WTC11 (cell line): Measurements from ENCODE around the gene ARAP1. TPM values are rescaled to one million over a fixed set of nuclear protein-coding genes. Genes with fewer than 3 reads are reported as not detected.

ENCODE experiments used
- ESRRA ChIP-seq: sonication (generic); formaldehyde crosslinking; IDR thresholded peaks from 2 replicates; pipeline ENCODE4 v1.8.1; 2022; ENCODE audit warnings: mild to moderate bottlenecking, missing genetic modification reagents, borderline replicate concordance
- ETV6 ChIP-seq: sonication (generic); formaldehyde crosslinking; IDR thresholded peaks from 2 replicates; pipeline ENCODE4 v1.8.1; 2022; ENCODE audit warnings: mild to moderate bottlenecking, missing genetic modification reagents
- FOXJ3 ChIP-seq: sonication (generic); formaldehyde crosslinking; IDR thresholded peaks from 2 replicates; pipeline ENCODE4 v1.9.0; 2021; ENCODE audit warnings: missing genetic modification reagents, mild to moderate bottlenecking, borderline replicate concordance
- KAT7 ChIP-seq: sonication (generic); formaldehyde crosslinking; IDR thresholded peaks from 2 replicates; pipeline ENCODE4 v1.8.1; 2023; ENCODE audit warnings: missing genetic modification reagents, mild to moderate bottlenecking, borderline replicate concordance
- NFYB ChIP-seq: sonication (generic); formaldehyde crosslinking; conservative IDR thresholded peaks from 2 replicates; pipeline ENCODE4 v1.8.0; 2022; ENCODE audit warnings: low read depth, missing genetic modification reagents
- OVOL2 ChIP-seq: fragments of 250-450 bp; sonication (Bioruptor Pico); IDR thresholded peaks from 2 replicates; pipeline ENCODE4 v1.9.0; 2021; ENCODE audit warnings: mild to moderate bottlenecking, borderline replicate concordance
- RELA ChIP-seq: sonication (generic); formaldehyde crosslinking; IDR thresholded peaks from 2 replicates; pipeline ENCODE4 v1.8.1; 2022; ENCODE audit warnings: missing genetic modification reagents, mild to moderate bottlenecking, borderline replicate concordance
- RORB ChIP-seq: fragments of 250-450 bp; sonication (Bioruptor Pico); IDR thresholded peaks from 2 replicates; pipeline ENCODE4 v1.9.0; 2021; ENCODE audit warnings: mild to moderate bottlenecking
- TCF7 ChIP-seq: sonication (generic); formaldehyde crosslinking; IDR thresholded peaks from 2 replicates; pipeline ENCODE4 v1.8.0; 2022; ENCODE audit warnings: mild to moderate bottlenecking, low read depth, missing genetic modification reagents, moderate library complexity
- total RNA-seq: library from RNA; stranded (reverse); gene quantifications from 3 replicates; pipeline ENCODE4 v1.2.3, GENCODE V29; 2021
- TF ChIP-seq, protein P1 (sequence below): sonication (generic); formaldehyde crosslinking; IDR thresholded peaks from 2 replicates; pipeline ENCODE4 v1.8.1; 2022; ENCODE audit warnings: low read depth, mild to moderate bottlenecking, moderate library complexity, missing genetic modification reagents, borderline replicate concordance
- TF ChIP-seq, protein P2 (sequence below): fragments of 250-450 bp; sonication (Bioruptor Pico); IDR thresholded peaks from 2 replicates; pipeline ENCODE4 v1.9.0; 2021; ENCODE audit warnings: mild to moderate bottlenecking
- TF ChIP-seq, protein P3 (sequence below): sonication (generic); formaldehyde crosslinking; IDR thresholded peaks from 2 replicates; pipeline ENCODE4 v1.8.1; 2023; ENCODE audit warnings: mild to moderate bottlenecking, missing genetic modification reagents, moderate library complexity
- TF ChIP-seq, protein P4 (sequence below): sonication (generic); formaldehyde crosslinking; IDR thresholded peaks from 2 replicates; pipeline ENCODE4 v1.8.0; 2022; ENCODE audit warnings: mild to moderate bottlenecking, missing genetic modification reagents
- TF ChIP-seq, protein P5 (sequence below): fragments of 250-450 bp; sonication (Bioruptor Pico); IDR thresholded peaks from 2 replicates; pipeline ENCODE4 v1.9.0; 2021; ENCODE audit warnings: mild to moderate bottlenecking, borderline replicate concordance
- TF ChIP-seq, protein P6 (sequence below): fragments of 250-450 bp; sonication (Bioruptor Pico); IDR thresholded peaks from 2 replicates; pipeline ENCODE4 v1.9.0; 2021; ENCODE audit warnings: mild to moderate bottlenecking
- TF ChIP-seq, protein P7 (sequence below): sonication (generic); formaldehyde crosslinking; IDR thresholded peaks from 2 replicates; pipeline ENCODE4 v1.8.1; 2023; ENCODE audit warnings: mild to moderate bottlenecking, missing genetic modification reagents, moderate library complexity
- TF ChIP-seq, protein P8 (sequence below): sonication (generic); formaldehyde crosslinking; IDR thresholded peaks from 2 replicates; pipeline ENCODE4 v1.8.0; 2022; ENCODE audit warnings: mild to moderate bottlenecking, missing genetic modification reagents
- TF ChIP-seq, protein P9 (sequence below): fragments of 200-600 bp; IDR thresholded peaks from 2 replicates; pipeline ENCODE4 v1.8.0; 2022; ENCODE audit warnings: antibody characterized with exemption
- TF ChIP-seq, protein P10 (sequence below): fragments of 250-450 bp; sonication (Bioruptor Pico); conservative IDR thresholded peaks from 2 replicates; pipeline ENCODE4 v1.9.0; 2021; ENCODE audit warnings: mild to moderate bottlenecking

The ARAP1 gene
- total RNA-seq, 1 experiment from 2014 or later = 98.8 TPM

DNA sequence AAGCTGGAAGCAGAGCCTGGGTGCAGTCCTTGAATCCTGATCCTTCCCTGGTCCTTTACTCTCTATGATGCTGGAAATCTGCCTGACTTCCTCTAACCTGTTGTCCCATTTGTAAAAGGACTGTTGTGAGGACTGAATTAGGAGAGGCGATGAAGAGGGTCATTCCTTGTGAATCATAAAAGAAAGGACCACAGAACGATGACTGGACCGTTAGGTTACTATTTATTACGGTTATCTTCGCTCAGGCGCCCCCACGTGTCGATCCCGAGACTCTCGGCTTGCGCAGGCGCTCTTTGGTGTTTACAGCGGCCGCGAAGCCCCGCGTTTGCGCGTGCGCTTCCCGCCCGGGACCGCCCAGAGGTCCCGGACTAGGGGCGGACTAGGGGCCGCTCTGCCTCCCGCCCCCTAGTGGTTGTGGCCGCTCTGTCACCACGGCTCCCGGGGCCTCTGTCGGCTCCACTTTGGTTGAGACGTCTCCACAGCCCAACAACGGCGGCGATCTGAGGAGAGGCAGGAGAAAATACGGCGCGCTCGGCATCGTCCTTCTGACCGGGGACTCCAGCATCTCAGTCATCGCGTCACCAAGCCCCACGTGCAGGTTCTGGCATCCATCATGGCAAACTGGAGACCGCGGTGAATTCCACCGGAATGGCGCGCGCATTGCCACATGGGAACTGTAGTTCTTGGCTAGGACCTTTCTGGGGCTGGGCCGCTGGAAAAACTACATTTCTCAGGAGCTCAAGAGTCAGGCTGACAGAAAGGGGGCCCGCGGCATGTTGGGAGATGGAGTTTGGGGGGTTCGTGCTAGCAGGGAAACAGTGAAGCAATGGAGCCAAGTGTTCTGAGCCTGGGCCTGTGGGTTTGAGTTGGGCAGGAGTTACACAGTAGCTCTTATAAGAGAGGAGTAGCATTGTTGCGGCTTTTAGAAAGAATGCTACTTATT, 41.5 kb upstream of the ARAP1 start, which contains the start of gene STARD10 (continued):
- TF ChIP-seq, protein P1, sequence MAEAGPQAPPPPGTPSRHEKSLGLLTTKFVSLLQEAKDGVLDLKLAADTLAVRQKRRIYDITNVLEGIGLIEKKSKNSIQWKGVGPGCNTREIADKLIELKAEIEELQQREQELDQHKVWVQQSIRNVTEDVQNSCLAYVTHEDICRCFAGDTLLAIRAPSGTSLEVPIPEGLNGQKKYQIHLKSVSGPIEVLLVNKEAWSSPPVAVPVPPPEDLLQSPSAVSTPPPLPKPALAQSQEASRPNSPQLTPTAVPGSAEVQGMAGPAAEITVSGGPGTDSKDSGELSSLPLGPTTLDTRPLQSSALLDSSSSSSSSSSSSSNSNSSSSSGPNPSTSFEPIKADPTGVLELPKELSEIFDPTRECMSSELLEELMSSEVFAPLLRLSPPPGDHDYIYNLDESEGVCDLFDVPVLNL (CRISPR knock-in tag) = no peak
- no peak for TF ChIP-seq NFYB (CRISPR knock-in tag)
- TF ChIP-seq, protein P2, sequence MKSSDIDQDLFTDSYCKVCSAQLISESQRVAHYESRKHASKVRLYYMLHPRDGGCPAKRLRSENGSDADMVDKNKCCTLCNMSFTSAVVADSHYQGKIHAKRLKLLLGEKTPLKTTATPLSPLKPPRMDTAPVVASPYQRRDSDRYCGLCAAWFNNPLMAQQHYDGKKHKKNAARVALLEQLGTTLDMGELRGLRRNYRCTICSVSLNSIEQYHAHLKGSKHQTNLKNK = no peak
- TF ChIP-seq TCF7 (CRISPR knock-in tag) = no peak
- TF ChIP-seq RORB (CRISPR knock-in tag) = no peak
- TF ChIP-seq, protein P3, sequence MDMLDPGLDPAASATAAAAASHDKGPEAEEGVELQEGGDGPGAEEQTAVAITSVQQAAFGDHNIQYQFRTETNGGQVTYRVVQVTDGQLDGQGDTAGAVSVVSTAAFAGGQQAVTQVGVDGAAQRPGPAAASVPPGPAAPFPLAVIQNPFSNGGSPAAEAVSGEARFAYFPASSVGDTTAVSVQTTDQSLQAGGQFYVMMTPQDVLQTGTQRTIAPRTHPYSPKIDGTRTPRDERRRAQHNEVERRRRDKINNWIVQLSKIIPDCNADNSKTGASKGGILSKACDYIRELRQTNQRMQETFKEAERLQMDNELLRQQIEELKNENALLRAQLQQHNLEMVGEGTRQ = no peak
- peak; percentile 80 for TF ChIP-seq ETV6
- TF ChIP-seq ESRRA (CRISPR knock-in tag) = no peak
- TF ChIP-seq, protein P4, sequence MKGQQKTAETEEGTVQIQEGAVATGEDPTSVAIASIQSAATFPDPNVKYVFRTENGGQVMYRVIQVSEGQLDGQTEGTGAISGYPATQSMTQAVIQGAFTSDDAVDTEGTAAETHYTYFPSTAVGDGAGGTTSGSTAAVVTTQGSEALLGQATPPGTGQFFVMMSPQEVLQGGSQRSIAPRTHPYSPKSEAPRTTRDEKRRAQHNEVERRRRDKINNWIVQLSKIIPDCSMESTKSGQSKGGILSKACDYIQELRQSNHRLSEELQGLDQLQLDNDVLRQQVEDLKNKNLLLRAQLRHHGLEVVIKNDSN = peak; percentile 34
- TF ChIP-seq OVOL2 = no peak
- TF ChIP-seq, protein P5, sequence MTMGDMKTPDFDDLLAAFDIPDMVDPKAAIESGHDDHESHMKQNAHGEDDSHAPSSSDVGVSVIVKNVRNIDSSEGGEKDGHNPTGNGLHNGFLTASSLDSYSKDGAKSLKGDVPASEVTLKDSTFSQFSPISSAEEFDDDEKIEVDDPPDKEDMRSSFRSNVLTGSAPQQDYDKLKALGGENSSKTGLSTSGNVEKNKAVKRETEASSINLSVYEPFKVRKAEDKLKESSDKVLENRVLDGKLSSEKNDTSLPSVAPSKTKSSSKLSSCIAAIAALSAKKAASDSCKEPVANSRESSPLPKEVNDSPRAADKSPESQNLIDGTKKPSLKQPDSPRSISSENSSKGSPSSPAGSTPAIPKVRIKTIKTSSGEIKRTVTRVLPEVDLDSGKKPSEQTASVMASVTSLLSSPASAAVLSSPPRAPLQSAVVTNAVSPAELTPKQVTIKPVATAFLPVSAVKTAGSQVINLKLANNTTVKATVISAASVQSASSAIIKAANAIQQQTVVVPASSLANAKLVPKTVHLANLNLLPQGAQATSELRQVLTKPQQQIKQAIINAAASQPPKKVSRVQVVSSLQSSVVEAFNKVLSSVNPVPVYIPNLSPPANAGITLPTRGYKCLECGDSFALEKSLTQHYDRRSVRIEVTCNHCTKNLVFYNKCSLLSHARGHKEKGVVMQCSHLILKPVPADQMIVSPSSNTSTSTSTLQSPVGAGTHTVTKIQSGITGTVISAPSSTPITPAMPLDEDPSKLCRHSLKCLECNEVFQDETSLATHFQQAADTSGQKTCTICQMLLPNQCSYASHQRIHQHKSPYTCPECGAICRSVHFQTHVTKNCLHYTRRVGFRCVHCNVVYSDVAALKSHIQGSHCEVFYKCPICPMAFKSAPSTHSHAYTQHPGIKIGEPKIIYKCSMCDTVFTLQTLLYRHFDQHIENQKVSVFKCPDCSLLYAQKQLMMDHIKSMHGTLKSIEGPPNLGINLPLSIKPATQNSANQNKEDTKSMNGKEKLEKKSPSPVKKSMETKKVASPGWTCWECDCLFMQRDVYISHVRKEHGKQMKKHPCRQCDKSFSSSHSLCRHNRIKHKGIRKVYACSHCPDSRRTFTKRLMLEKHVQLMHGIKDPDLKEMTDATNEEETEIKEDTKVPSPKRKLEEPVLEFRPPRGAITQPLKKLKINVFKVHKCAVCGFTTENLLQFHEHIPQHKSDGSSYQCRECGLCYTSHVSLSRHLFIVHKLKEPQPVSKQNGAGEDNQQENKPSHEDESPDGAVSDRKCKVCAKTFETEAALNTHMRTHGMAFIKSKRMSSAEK (CRISPR knock-in tag) = no peak
- TF ChIP-seq, protein P6, sequence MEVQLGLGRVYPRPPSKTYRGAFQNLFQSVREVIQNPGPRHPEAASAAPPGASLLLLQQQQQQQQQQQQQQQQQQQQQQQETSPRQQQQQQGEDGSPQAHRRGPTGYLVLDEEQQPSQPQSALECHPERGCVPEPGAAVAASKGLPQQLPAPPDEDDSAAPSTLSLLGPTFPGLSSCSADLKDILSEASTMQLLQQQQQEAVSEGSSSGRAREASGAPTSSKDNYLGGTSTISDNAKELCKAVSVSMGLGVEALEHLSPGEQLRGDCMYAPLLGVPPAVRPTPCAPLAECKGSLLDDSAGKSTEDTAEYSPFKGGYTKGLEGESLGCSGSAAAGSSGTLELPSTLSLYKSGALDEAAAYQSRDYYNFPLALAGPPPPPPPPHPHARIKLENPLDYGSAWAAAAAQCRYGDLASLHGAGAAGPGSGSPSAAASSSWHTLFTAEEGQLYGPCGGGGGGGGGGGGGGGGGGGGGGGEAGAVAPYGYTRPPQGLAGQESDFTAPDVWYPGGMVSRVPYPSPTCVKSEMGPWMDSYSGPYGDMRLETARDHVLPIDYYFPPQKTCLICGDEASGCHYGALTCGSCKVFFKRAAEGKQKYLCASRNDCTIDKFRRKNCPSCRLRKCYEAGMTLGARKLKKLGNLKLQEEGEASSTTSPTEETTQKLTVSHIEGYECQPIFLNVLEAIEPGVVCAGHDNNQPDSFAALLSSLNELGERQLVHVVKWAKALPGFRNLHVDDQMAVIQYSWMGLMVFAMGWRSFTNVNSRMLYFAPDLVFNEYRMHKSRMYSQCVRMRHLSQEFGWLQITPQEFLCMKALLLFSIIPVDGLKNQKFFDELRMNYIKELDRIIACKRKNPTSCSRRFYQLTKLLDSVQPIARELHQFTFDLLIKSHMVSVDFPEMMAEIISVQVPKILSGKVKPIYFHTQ (CRISPR knock-in tag) = no peak
- TF ChIP-seq, protein P7, sequence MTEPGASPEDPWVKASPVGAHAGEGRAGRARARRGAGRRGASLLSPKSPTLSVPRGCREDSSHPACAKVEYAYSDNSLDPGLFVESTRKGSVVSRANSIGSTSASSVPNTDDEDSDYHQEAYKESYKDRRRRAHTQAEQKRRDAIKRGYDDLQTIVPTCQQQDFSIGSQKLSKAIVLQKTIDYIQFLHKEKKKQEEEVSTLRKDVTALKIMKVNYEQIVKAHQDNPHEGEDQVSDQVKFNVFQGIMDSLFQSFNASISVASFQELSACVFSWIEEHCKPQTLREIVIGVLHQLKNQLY (CRISPR knock-in tag) = no peak
- TF ChIP-seq FOXJ3 = no peak
- TF ChIP-seq, protein P8, sequence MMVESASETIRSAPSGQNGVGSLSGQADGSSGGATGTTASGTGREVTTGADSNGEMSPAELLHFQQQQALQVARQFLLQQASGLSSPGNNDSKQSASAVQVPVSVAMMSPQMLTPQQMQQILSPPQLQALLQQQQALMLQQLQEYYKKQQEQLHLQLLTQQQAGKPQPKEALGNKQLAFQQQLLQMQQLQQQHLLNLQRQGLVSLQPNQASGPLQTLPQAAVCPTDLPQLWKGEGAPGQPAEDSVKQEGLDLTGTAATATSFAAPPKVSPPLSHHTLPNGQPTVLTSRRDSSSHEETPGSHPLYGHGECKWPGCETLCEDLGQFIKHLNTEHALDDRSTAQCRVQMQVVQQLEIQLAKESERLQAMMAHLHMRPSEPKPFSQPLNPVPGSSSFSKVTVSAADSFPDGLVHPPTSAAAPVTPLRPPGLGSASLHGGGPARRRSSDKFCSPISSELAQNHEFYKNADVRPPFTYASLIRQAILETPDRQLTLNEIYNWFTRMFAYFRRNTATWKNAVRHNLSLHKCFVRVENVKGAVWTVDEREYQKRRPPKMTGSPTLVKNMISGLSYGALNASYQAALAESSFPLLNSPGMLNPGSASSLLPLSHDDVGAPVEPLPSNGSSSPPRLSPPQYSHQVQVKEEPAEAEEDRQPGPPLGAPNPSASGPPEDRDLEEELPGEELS (CRISPR knock-in tag) = no peak
- TF ChIP-seq, protein P9, sequence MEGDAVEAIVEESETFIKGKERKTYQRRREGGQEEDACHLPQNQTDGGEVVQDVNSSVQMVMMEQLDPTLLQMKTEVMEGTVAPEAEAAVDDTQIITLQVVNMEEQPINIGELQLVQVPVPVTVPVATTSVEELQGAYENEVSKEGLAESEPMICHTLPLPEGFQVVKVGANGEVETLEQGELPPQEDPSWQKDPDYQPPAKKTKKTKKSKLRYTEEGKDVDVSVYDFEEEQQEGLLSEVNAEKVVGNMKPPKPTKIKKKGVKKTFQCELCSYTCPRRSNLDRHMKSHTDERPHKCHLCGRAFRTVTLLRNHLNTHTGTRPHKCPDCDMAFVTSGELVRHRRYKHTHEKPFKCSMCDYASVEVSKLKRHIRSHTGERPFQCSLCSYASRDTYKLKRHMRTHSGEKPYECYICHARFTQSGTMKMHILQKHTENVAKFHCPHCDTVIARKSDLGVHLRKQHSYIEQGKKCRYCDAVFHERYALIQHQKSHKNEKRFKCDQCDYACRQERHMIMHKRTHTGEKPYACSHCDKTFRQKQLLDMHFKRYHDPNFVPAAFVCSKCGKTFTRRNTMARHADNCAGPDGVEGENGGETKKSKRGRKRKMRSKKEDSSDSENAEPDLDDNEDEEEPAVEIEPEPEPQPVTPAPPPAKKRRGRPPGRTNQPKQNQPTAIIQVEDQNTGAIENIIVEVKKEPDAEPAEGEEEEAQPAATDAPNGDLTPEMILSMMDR = peak; percentile 92
- no peak for TF ChIP-seq RELA
- TF ChIP-seq, protein P10, sequence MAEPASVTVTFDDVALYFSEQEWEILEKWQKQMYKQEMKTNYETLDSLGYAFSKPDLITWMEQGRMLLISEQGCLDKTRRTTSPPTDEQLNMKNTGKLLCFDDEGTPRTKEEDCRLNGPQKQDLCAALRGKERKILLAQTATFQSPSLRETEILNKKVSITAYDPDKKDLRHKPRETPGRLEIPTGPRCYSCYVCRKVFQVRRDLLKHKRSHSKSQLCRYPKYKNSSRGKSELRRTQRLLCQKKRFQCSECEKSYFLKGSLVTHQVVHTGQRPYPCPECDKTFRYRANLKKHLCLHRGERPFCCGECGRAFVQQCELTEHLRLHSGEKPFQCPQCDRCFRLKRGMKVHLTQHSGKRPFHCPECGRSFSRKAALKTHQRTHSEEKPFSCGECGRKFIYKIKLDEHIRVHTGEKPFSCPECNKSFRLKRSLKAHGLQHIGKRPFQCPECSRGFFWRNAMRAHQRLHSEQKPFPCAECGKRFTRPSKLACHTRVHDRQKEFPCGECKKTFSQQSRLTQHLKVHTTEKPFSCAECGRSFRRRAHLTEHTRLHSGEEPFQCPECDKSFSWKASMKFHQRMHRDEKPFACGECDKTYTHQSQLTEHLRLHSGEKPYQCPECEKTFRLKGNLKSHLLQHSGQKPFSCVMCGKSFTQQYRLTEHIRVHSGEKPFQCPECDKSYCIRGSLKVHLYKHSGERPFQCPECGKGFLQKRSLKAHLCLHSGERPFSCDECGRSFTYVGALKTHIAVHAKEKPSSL (CRISPR knock-in tag) = no peak
- no peak for TF ChIP-seq KAT7 (CRISPR knock-in tag)
